Transverse colon (tissue), 4 donors: Measurements from ENCODE around the gene CHRNE. TPM values are rescaled to one million over a fixed set of nuclear protein-coding genes. Genes with fewer than 3 reads are reported as not detected.
"Not testable (repeated sequence)": the region's sequence is repeated elsewhere in the genome, so short reads cannot be mapped to it uniquely, and the experiment has no call there.

Experiments used
- DNase-seq: peaks from one replicate; pipeline ENCODE4 v3.0.0-alpha.2; 2019
- H3K27ac ChIP-seq, 4 donors: fragments of 200-600 bp; sonication (generic); 2 replicates each; pipeline ENCODE4 v1.5.1; 2016 to 2018; ENCODE audit warnings: inconsistent platforms in 4 of 4
- H3K27me3 ChIP-seq: fragments of 200-600 bp; sonication (generic); 2 replicates; pipeline ENCODE4 v1.5.1; 2017; ENCODE audit warnings: inconsistent platforms
- H3K36me3 ChIP-seq, 4 donors: fragments of 200-600 bp; sonication (generic); 2 replicates each; pipeline ENCODE4 v1.5.1; 2017 to 2019; ENCODE audit warnings: inconsistent platforms in 4 of 4
- H3K4me1 ChIP-seq, 4 donors: fragments of 200-600 bp; sonication (generic); 2 replicates each; pipeline ENCODE4 v1.5.1; 2017 to 2020; ENCODE audit warnings: inconsistent platforms in 4 of 4
- H3K4me3 ChIP-seq, 4 donors: fragments of 200-600 bp; sonication (generic); 1 replicate in 1 of 4; 2 replicates in 3 of 4; pipeline versions ENCODE4 v1.5.1 to v1.6.1; 2017 to 2019; ENCODE audit warnings: inconsistent platforms in 4 of 4
- H3K9me3 ChIP-seq, 2 donors: fragments of 200-600 bp; sonication (generic); 2 replicates each; pipeline ENCODE4 v1.5.1; 2017 to 2019; ENCODE audit warnings: inconsistent platforms in 2 of 2
- EP300 ChIP-seq: sonication (generic); formaldehyde crosslinking; IDR thresholded peaks from one replicate; pipeline ENCODE4 v1.6.1; 2017; ENCODE audit warnings: antibody characterized with exemption, low read depth
- POLR2A ChIP-seq: fragments of 450-650 bp; IDR thresholded peaks from one replicate; pipeline ENCODE4 v1.6.1; 2016; ENCODE audit warnings: antibody characterized with exemption, mild to moderate bottlenecking, moderate library complexity
- POLR2AphosphoS5 ChIP-seq, 3 donors: sonication (generic); formaldehyde crosslinking; IDR thresholded peaks; one replicate each; pipeline ENCODE4 v1.6.1; 2016; ENCODE audit warnings: antibody characterized with exemption in 3 of 3
- WGBS, 2 donors: methylation state at CpG; one replicate each; pipeline ENCODE4 v1.1.5; 2018; ENCODE audit warnings: low coverage in 1 of 2; 5-methylcytosine and 5-hydroxymethylcytosine counted together
- in situ Hi-C, 4 donors: fragments of 200-750 bp; cut with MboI; loops; one replicate each; pipeline versions ENCODE4 v1.15.0 to v1.15.1; 2017; ENCODE audit warnings: low sequenced_read_pairs in 3 of 4, low pct_ligation_motif_present in 1 of 4, low pct_unique_long_range_greater_than_20kb in 1 of 4
- intact Hi-C: fragments of 100-400 bp; cut with DNase I; formaldehyde crosslinking; loops from one replicate; pipeline ENCODE4 v1.15.1; 2023; ENCODE audit warnings: low total_unique reads
- total RNA-seq, 4 donors: library from RNA; depleted of rRNA; stranded (reverse); fragments of >200 nt; gene quantifications; one replicate each; pipeline ENCODE4 v1.1.0, GENCODE V29; 2016
- TF ChIP-seq, protein P1 (sequence below), 5 experiments: fragments of 200-600 bp in 3 of 5; fragments of 450-650 bp in 2 of 5; sonication (generic) in 3 of 5; IDR thresholded peaks; 1 replicate in 2 of 5; 2 replicates in 3 of 5; pipeline ENCODE4 v1.5.1; 2016 to 2017; ENCODE audit warnings: antibody characterized with exemption in 5 of 5, inconsistent platforms in 3 of 5, mild to moderate bottlenecking in 2 of 5, moderate library complexity in 1 of 5

CHRNE gene
- total RNA-seq, 4 donors from 2014 or later, result 0.32 TPM; not detected in 3

DNA sequence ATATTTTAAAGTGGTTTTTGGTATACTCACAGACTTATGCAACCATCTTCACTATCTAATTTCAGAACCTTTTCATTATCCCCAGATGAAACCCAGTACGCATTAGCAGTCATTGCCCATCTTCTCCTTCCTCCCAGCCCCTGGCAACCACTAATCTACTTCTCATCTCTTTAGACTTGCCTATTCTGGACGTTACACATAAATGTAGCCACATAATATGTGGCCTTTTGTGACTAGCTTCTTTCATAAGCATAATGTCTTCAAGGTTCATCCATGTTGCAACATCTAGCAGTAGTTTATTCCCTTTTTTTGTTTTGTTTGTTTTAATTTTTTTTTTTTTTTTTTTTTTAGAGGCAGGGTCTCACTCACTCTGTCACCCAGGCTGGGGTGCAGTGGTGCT is 32.0 kb downstream of the CHRNE start:
- in situ Hi-C loops, result no loop called here
- H3K27ac ChIP-seq, result no peak overlapping the region
- no peaks in the 10 kb centered on the region for H3K36me3 ChIP-seq
- 73 to 81% methylated on average over 2 of the region's 2 CpGs for WGBS, 2 donors
- no peaks in the 10 kb centered on the region for H3K27me3 ChIP-seq
- intact Hi-C loops, result no loop called here
- DNase-seq, result no peak
- no peaks in the 10 kb centered on the region for H3K9me3 ChIP-seq
- H3K4me3 ChIP-seq, result no peak overlapping the region
- no peak for TF ChIP-seq POLR2A
- TF ChIP-seq POLR2AphosphoS5 (IDR thresholded peaks at IDR 0.05), result no peak
- no peaks in the 10 kb centered on the region for H3K4me1 ChIP-seq

DNA sequence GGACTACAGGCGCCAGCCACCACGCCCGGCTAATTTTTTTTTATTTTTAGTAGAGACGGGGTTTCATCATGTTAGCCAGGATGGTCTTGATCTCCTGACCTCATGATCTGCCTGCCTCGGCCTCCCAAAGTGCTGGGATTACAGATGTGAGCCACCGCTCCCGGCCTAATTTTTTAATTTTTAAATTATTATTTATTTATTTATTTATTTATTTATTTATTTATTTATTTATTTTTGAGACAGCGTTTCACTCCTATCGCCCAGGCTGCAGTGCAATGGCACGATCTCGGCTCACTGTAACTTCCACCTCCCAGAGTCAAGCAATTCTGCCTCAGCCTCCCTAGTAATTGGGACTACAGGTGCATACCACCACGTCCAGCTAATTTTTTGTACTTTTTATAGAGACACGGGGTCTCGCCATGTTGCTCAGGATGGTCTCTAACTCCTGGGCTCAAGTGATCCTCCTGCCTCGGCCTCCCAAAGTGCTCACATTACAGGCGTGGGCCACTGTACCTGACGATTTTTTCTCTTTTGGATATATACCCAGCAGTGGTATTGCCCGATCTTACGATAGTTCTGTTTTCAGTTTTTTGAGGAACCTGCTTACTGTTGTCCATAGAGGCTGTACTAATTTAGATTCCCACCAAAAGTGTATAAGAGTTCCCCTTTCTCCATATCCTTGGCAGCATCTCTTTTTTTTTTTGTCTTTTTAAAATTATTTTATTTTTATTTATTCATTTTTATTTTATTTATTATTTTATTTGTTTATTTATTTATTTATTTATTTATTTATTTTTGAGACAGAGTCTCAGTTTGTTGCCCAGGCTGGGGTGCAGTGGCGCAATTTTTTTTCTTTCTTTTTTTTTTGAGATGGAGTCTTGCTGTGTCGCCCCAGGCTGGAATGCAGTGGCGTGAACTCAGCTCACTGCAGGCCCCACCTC is 33.6 kb downstream of the CHRNE start:
- H3K9me3 ChIP-seq, H3K27ac ChIP-seq, H3K4me3 ChIP-seq, DNase-seq, intact Hi-C loops, in situ Hi-C loops, H3K27me3 ChIP-seq, H3K36me3 ChIP-seq, H3K4me1 ChIP-seq: not testable (repeated sequence)
- 94 to 99% methylated on average over 12 to 22 of the region's 22 CpGs for WGBS, 2 donors

DNA sequence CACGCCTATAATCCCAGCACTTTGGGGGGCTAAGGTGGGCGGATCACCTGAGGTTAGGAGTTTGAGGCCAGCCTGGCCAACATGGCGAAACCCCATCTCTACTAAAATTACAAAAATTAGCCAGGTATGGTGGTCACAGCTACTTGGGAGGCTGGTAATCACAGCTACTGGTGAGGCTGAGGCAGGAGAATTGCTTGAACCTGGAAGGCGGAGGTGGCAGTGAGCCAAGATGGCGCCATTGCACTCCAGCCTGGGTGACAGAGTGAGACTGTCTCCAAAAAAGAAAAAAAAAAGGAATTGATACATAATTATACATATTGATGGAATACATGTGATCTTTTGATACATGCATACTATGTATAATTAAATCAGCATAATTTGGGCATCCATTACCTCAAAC is 35.4 kb downstream of the CHRNE start:
- H3K27ac ChIP-seq, H3K27me3 ChIP-seq, H3K9me3 ChIP-seq, H3K36me3 ChIP-seq, DNase-seq, H3K4me3 ChIP-seq, intact Hi-C loops, H3K4me1 ChIP-seq, in situ Hi-C loops: not testable (repeated sequence)
- 81% methylated on average over 5 of the region's 5 CpGs; no CpG with 5 or more reads in 1 of the 2 donors for WGBS, 2 donors

GRCh38 chr17:4863321-4863720 is 39.6 kb downstream of the CHRNE start:
- TF ChIP-seq EP300 (no peak), POLR2AphosphoS5 (IDR thresholded peaks at IDR 0.05) (no peak), POLR2A (no peak)
- TF ChIP-seq, protein P1, sequence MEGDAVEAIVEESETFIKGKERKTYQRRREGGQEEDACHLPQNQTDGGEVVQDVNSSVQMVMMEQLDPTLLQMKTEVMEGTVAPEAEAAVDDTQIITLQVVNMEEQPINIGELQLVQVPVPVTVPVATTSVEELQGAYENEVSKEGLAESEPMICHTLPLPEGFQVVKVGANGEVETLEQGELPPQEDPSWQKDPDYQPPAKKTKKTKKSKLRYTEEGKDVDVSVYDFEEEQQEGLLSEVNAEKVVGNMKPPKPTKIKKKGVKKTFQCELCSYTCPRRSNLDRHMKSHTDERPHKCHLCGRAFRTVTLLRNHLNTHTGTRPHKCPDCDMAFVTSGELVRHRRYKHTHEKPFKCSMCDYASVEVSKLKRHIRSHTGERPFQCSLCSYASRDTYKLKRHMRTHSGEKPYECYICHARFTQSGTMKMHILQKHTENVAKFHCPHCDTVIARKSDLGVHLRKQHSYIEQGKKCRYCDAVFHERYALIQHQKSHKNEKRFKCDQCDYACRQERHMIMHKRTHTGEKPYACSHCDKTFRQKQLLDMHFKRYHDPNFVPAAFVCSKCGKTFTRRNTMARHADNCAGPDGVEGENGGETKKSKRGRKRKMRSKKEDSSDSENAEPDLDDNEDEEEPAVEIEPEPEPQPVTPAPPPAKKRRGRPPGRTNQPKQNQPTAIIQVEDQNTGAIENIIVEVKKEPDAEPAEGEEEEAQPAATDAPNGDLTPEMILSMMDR (IDR thresholded peaks at IDR 0.05), result no peak
- no peaks in the 10 kb centered on the region for H3K27me3 ChIP-seq
- DNase-seq, result no peak
- H3K9me3 ChIP-seq, result no peaks in the 10 kb centered on the region
- WGBS, 2 donors, result 83 to 89% methylated on average over 1 of the region's 1 CpG
- in situ Hi-C loops (no loop called here), intact Hi-C loops (no loop called here)
- H3K36me3 ChIP-seq, result no peaks in the 10 kb centered on the region
- H3K4me3 ChIP-seq, result no peak overlapping the region
- no peak overlapping the region for H3K27ac ChIP-seq
- H3K4me1 ChIP-seq, result peaks cover 0 to 13% (median 4%) of the 10 kb centered on the region in 4 donors

GRCh38 chr17:4862720-4863119 is 40.2 kb downstream of the CHRNE start:
- Histone ChIP-seq H3K27me3 (no peaks in the 10 kb centered on the region), H3K4me3 (no peak overlapping the region), H3K4me1 (peaks cover 0 to 19% (median 10%) of the 10 kb centered on the region in 4 donors), H3K27ac (no peak overlapping the region), H3K9me3 (no peaks in the 10 kb centered on the region), H3K36me3 (no peaks in the 10 kb centered on the region)
- 93% methylated on average over 4 of the region's 4 CpGs; no CpG with 5 or more reads in 1 of the 2 donors for WGBS, 2 donors
- no peak for TF ChIP-seq POLR2A
- in situ Hi-C loops, result no loop called here
- DNase-seq, result no peak
- intact Hi-C loops, result no loop called here

DNA sequence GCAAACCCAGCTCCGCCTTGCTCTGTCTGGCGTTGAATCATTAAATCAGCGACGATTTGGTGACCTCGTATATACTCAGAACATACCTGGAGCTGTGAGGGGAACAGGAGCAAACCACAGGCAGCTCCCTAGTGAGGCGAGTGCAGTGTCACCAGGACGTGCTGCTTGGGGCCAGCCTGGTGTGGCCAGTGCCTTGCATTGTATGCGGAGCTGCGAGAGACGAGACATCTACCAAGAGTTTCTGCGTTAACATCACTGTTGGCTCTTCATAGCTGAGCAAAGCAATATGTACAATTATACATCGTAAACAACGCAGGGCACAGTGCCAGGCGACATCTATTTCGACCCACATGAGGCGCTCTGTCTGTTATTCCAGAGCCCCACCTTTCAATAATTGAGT is 41.8 kb downstream of the CHRNE start:
- no peak for DNase-seq
- TF ChIP-seq, protein P1 (IDR thresholded peaks at IDR 0.05), result no peak
- TF ChIP-seq POLR2A, result no peak
- TF ChIP-seq POLR2AphosphoS5 (IDR thresholded peaks at IDR 0.05), result no peak
- TF ChIP-seq EP300, result no peak
- intact Hi-C loops, result no loop called here
- H3K36me3 ChIP-seq, result no peaks in the 10 kb centered on the region
- no peaks in the 10 kb centered on the region for H3K27me3 ChIP-seq
- H3K9me3 ChIP-seq, result no peaks in the 10 kb centered on the region
- no peak overlapping the region for H3K27ac ChIP-seq
- in situ Hi-C loops, result no loop called here
- WGBS, 2 donors, result 75 to 90% methylated on average over 5 to 16 of the region's 16 CpGs
- H3K4me3 ChIP-seq, result no peak overlapping the region
- peaks cover 0 to 24% (median 12%) of the 10 kb centered on the region in 4 donors for H3K4me1 ChIP-seq
